SK-N-SH (cell line): ENCODE data around the gene LIPM. TPM values are rescaled to one million over a fixed set of nuclear protein-coding genes. Genes with fewer than 3 reads are reported as not detected.

ENCODE experiments used
- CTCF ChIA-PET: fragments of 300-600, 350-600 bp; formaldehyde crosslinking; extraction: SDS; loops from one replicate; lab custom pipeline; 2021; lab: Yijun Ruan, JAX
- POLR2A ChIA-PET: fragments of 350-600 bp; sonication (Branson Sonifier 250); formaldehyde crosslinking; extraction: SDS; loops from one replicate; lab custom pipeline; 2020; ENCODE audit warnings: antibody characterized with exemption, inconsistent platforms; lab: Yijun Ruan, JAX
- DNase-seq: peaks from one replicate; pipeline ENCODE4 v3.0.0; 2012
- H2AFZ ChIP-seq: fragments of 200-600 bp; sonication (generic); 2 replicates; pipeline ENCODE4 v1.8.1; 2016; ENCODE audit warnings: antibody characterized with exemption, mild to moderate bottlenecking, low read depth
- H3F3A ChIP-seq: fragments of 200-600 bp; sonication (generic); replicated peaks from 2 replicates; pipeline ENCODE3; 2016; ENCODE audit warnings: antibody characterized with exemption, mild to moderate bottlenecking; ENCODE audit not compliant: insufficient read depth
- H3K27ac ChIP-seq, 2 experiments: fragments of 200-500 bp in 1 of 2; fragments of 200-600 bp in 1 of 2; sonication (Bioruptor generic) in 1 of 2; sonication (generic), shearing (Covaris generic) in 1 of 2; 2 replicates each; pipeline versions ENCODE4 v1.5.1 to v1.6.1; 2014 to 2016; ENCODE audit warnings: low read depth in 2 of 2, inconsistent platforms in 1 of 2, low read length in 1 of 2, mild to moderate bottlenecking in 1 of 2, mixed read lengths in 1 of 2
- H3K27me3 ChIP-seq: fragments of 200-600 bp; sonication (generic), shearing (Covaris generic); 2 replicates; pipeline ENCODE4 v1.6.1; 2016; ENCODE audit warnings: mixed run types; ENCODE audit not compliant: insufficient read depth
- H3K36me3 ChIP-seq, 2 experiments: fragments of 200-500 bp in 1 of 2; fragments of 200-600 bp in 1 of 2; sonication (Bioruptor generic) in 1 of 2; sonication (generic) in 1 of 2; replicated peaks in 1 of 2; 2 replicates each; pipeline versions ENCODE3 to v1.5.1; 2014 to 2016; ENCODE audit warnings: low read length in 1 of 2, mild to moderate bottlenecking in 1 of 2; ENCODE audit not compliant: insufficient read depth in 2 of 2, control insufficient read depth in 1 of 2
- H3K4me1 ChIP-seq, 2 experiments: fragments of 200-500 bp in 1 of 2; fragments of 200-600 bp in 1 of 2; sonication (Bioruptor generic) in 1 of 2; sonication (generic), shearing (Covaris generic) in 1 of 2; 2 replicates each; pipeline versions ENCODE4 v1.5.1 to v1.6.1; 2014 to 2016; ENCODE audit warnings: low read depth in 1 of 2, low read length in 1 of 2, mixed run types in 1 of 2; ENCODE audit not compliant: insufficient read depth in 2 of 2, control insufficient read depth in 1 of 2
- H3K4me2 ChIP-seq: fragments of 200-600 bp; sonication (generic), shearing (Covaris generic); 2 replicates; pipeline ENCODE4 v1.6.1; 2017; ENCODE audit warnings: mixed run types
- H3K4me3 ChIP-seq, 2 experiments: fragments of 200-500 bp in 1 of 2; fragments of 200-600 bp in 1 of 2; sonication (Bioruptor generic) in 1 of 2; sonication (generic), shearing (Covaris generic) in 1 of 2; 2 replicates each; pipeline versions ENCODE4 v1.5.1 to v1.8.1; 2014 to 2016; ENCODE audit warnings: low read depth in 2 of 2, inconsistent platforms in 1 of 2, low read length in 1 of 2, mild to moderate bottlenecking in 1 of 2, mixed read lengths in 1 of 2, moderate library complexity in 1 of 2
- H3K79me2 ChIP-seq: fragments of 200-600 bp; sonication (generic); 2 replicates; pipeline ENCODE4 v1.8.1; 2017; ENCODE audit warnings: mild to moderate bottlenecking; ENCODE audit not compliant: insufficient read depth
- H3K9ac ChIP-seq: fragments of 200-600 bp; sonication (generic); 2 replicates; pipeline ENCODE4 v1.6.1; 2017; ENCODE audit warnings: mixed run types
- H3K9me2 ChIP-seq: fragments of 200-600 bp; sonication (generic); 2 replicates; pipeline ENCODE4 v1.6.1; 2017; ENCODE audit warnings: mixed run types
- H3K9me3 ChIP-seq: fragments of 200-600 bp; sonication (generic); 2 replicates; pipeline ENCODE4 v1.6.1; 2017; ENCODE audit warnings: mixed run types, mild to moderate bottlenecking, moderate library complexity
- H4K20me1 ChIP-seq: fragments of 200-600 bp; sonication (generic); 2 replicates; pipeline ENCODE4 v1.6.1; 2017; ENCODE audit warnings: mild to moderate bottlenecking, mixed run types; ENCODE audit not compliant: insufficient read depth
- CHD2 ChIP-seq: fragments of 150-350 bp; IDR thresholded peaks from 2 replicates; pipeline ENCODE4 v1.6.1; 2018; ENCODE audit warnings: low read length; ENCODE audit not compliant: partially characterized antibody
- ELF1 ChIP-seq: IDR thresholded peaks from 2 replicates; pipeline ENCODE4 v1.4.0; 2012
- EP300 ChIP-seq, 2 experiments: IDR thresholded peaks; 2 replicates each; pipeline versions ENCODE4 v1.4.0 to v1.6.1; 2012; ENCODE audit warnings: borderline replicate concordance in 1 of 2, low read depth in 1 of 2, low read length in 1 of 2
- FOSL2 ChIP-seq: IDR thresholded peaks from 2 replicates; pipeline ENCODE4 v1.4.0; 2012; ENCODE audit warnings: low read depth, mild to moderate bottlenecking, moderate library complexity, borderline replicate concordance
- JUND ChIP-seq: IDR thresholded peaks from 2 replicates; pipeline ENCODE4 v1.4.0; 2012
- MXI1 ChIP-seq: IDR thresholded peaks from 2 replicates; pipeline ENCODE4 v1.6.1; 2012; ENCODE audit warnings: mild to moderate bottlenecking, low read depth, low read length, improper control_type of control experiment
- NFIC ChIP-seq: IDR thresholded peaks from 2 replicates; pipeline ENCODE4 v1.4.0; 2012; ENCODE audit warnings: borderline replicate concordance
- PBX3 ChIP-seq: IDR thresholded peaks from 2 replicates; pipeline ENCODE4; 2012
- RAD21 ChIP-seq: IDR thresholded peaks from 2 replicates; pipeline ENCODE4 v1.6.1; 2012; ENCODE audit warnings: mild to moderate bottlenecking, low read length
- RFX5 ChIP-seq: IDR thresholded peaks from 2 replicates; pipeline ENCODE4 v1.6.1; 2012; ENCODE audit warnings: mild to moderate bottlenecking, improper control_type of control experiment, low read length
- RXRA ChIP-seq: IDR thresholded peaks from 2 replicates; pipeline ENCODE4 v1.4.0; 2012; ENCODE audit warnings: low read depth, mild to moderate bottlenecking, borderline replicate concordance
- SIN3A ChIP-seq: IDR thresholded peaks from 2 replicates; pipeline ENCODE4 v1.6.1; 2012; ENCODE audit warnings: low read depth, mild to moderate bottlenecking, low read length, moderate library complexity, borderline replicate concordance
- USF1 ChIP-seq: IDR thresholded peaks from 2 replicates; pipeline ENCODE4 v1.4.0; 2012; ENCODE audit warnings: low read depth, borderline replicate concordance
- USF2 ChIP-seq: fragments of 150-350 bp; IDR thresholded peaks from 2 replicates; pipeline ENCODE4 v1.6.1; 2017; ENCODE audit warnings: antibody characterized with exemption, low read length, low read depth, borderline replicate concordance
- YY1 ChIP-seq: IDR thresholded peaks from 2 replicates; pipeline ENCODE4 v1.4.0; 2012; ENCODE audit warnings: low read depth, mild to moderate bottlenecking
- WGBS: methylation state at CpG from one replicate; pipeline ENCODE4 v1.1.6; 2017; ENCODE audit warnings: low lambda C conversion rate; 5-methylcytosine and 5-hydroxymethylcytosine counted together
- polyA plus RNA-seq, 3 experiments: library from polyadenylated mRNA; depleted of rRNA; stranded (reverse); fragments of >200 nt; gene quantifications; 2 replicates each; pipeline ENCODE4 v1.2.3, GENCODE V29; 2012
- TF ChIP-seq, protein P1 (sequence below): IDR thresholded peaks from 2 replicates; pipeline ENCODE4 v1.6.1; 2012; ENCODE audit warnings: mild to moderate bottlenecking, low read depth, low read length, moderate library complexity

Gene LIPM
- polyA plus RNA-seq, 1 of the 3 experiments (the other 2 are of a cell fraction) = not detected

- Histone ChIP-seq H3K9ac (no peak overlapping the region), H3K79me2 (no peaks in the 10 kb centered on the region), H3K27ac (no peak overlapping the region), H3K36me3 (no peaks in the 10 kb centered on the region), H3F3A (no peaks in the 10 kb centered on the region), H3K9me2 (no peaks in the 10 kb centered on the region), H4K20me1 (no peaks in the 10 kb centered on the region), H2AFZ (no peak overlapping the region), H3K27me3 (no peaks in the 10 kb centered on the region), H3K9me3 (no peaks in the 10 kb centered on the region), H3K4me2 (no peak overlapping the region), H3K4me1 (no peaks in the 10 kb centered on the region), H3K4me3 (no peak overlapping the region)
- DNase-seq = no peak
- WGBS = 72% methylated on average over 6 of the region's 6 CpGs
- TF ChIP-seq EP300 (IDR thresholded peaks at IDR 0.05; ENCODE audit: borderline replicate concordance in 1 of 2, low read depth in 1 of 2, low read length in 1 of 2) (no peak), RXRA (no peak), FOSL2 (no peak), PBX3 (no peak), RFX5 (no peak), CHD2 (no peak), ELF1 (no peak), YY1 (no peak), NFIC (no peak), JUND (no peak), SIN3A (no peak), RAD21 (no peak), USF1 (no peak), USF2 (no peak), MXI1 (no peak)
- TF ChIP-seq, protein P1, sequence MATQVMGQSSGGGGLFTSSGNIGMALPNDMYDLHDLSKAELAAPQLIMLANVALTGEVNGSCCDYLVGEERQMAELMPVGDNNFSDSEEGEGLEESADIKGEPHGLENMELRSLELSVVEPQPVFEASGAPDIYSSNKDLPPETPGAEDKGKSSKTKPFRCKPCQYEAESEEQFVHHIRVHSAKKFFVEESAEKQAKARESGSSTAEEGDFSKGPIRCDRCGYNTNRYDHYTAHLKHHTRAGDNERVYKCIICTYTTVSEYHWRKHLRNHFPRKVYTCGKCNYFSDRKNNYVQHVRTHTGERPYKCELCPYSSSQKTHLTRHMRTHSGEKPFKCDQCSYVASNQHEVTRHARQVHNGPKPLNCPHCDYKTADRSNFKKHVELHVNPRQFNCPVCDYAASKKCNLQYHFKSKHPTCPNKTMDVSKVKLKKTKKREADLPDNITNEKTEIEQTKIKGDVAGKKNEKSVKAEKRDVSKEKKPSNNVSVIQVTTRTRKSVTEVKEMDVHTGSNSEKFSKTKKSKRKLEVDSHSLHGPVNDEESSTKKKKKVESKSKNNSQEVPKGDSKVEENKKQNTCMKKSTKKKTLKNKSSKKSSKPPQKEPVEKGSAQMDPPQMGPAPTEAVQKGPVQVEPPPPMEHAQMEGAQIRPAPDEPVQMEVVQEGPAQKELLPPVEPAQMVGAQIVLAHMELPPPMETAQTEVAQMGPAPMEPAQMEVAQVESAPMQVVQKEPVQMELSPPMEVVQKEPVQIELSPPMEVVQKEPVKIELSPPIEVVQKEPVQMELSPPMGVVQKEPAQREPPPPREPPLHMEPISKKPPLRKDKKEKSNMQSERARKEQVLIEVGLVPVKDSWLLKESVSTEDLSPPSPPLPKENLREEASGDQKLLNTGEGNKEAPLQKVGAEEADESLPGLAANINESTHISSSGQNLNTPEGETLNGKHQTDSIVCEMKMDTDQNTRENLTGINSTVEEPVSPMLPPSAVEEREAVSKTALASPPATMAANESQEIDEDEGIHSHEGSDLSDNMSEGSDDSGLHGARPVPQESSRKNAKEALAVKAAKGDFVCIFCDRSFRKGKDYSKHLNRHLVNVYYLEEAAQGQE = no peak
- CTCF ChIA-PET = interaction anchor here (0.7 to 12.7 kb wide), 3 partner anchors 88 to 376 kb away, joined by 3 to 425 read pairs (median 5); no protein-coding TSS in a partner anchor
- POLR2A ChIA-PET = no interaction called here
Observed at GRCh38 chr10:88841316-88842111, 39.0 kb downstream of the LIPM start.
